ENCODE measurements around the gene PARD6B.
A peak's percentile ranks its signal among the peaks of the same experiment; 100 is the strongest.
"Not testable (repeated sequence)": the region's sequence is repeated elsewhere in the genome, so short reads cannot be mapped to it uniquely, and the experiment has no call there.

The PARD6B gene

GRCh38 chr20:50777373-50777772, 46.0 kb downstream of the PARD6B start:
- DNase-seq: no peak

GRCh38 chr20:50778994-50779393, 47.6 kb downstream of the PARD6B start:
- not testable (repeated sequence) for DNase-seq

GRCh38 chr20:50783390-50783789, 52.0 kb downstream of the PARD6B start:
- peak; percentile 8 for DNase-seq

GRCh38 chr20:50783903-50784302, 52.5 kb downstream of the PARD6B start:
- DNase-seq: no peak

- DNase-seq: no peak
These were observed 53.1 kb downstream of the PARD6B start for GRCh38 chr20:50784464-50784863.

GRCh38 chr20:50786703-50787102, 55.3 kb downstream of the PARD6B start:
- DNase-seq: no peak

- DNase-seq: no peak
These were observed 55.8 kb downstream of the PARD6B start for GRCh38 chr20:50787181-50787580.

GRCh38 chr20:50788045-50788991, 56.9 kb downstream of the PARD6B start:
- DNase-seq: peak; percentile 47

- no peak for DNase-seq
These were observed 58.7 kb downstream of the PARD6B start for GRCh38 chr20:50789968-50790650.

GRCh38 chr20:50790651-50791277, 59.4 kb downstream of the PARD6B start:
- DNase-seq: peak; percentile 93

- no peak for DNase-seq
These were observed 61.6 kb downstream of the PARD6B start for GRCh38 chr20:50792708-50793574.

GRCh38 chr20:50793575-50794016, 62.2 kb downstream of the PARD6B start:
- DNase-seq: peak; percentile 56

GRCh38 chr20:50794181-50794845, 62.9 kb downstream of the PARD6B start:
- DNase-seq: peak; percentile 82

GRCh38 chr20:50794846-50795634, 63.7 kb downstream of the PARD6B start, which contains the start of gene BCAS4:
TSS of gene BCAS4 (plus strand) at chr20:50795061. CDS start at chr20:50795084, 23 bp downstream.
- peak; percentile 93 for DNase-seq

- DNase-seq: no peak
These were observed 65.8 kb downstream of the PARD6B start for GRCh38 chr20:50797142-50797541.

GRCh38 chr20:50798650-50799049, 67.3 kb downstream of the PARD6B start:
- peak; percentile 34 for DNase-seq

- DNase-seq: no peak
These were observed 68.0 kb downstream of the PARD6B start for GRCh38 chr20:50799176-50799889.

- no peak for DNase-seq
These were observed 68.6 kb downstream of the PARD6B start for GRCh38 chr20:50799890-50800550.

GRCh38 chr20:50800986-50801746, 69.8 kb downstream of the PARD6B start:
- not testable (repeated sequence) for DNase-seq

All from DMS53 (cell line).